Measurements from ENCODE around the gene INPP4B. TPM values are rescaled to one million over a fixed set of nuclear protein-coding genes. Genes with fewer than 3 reads are reported as not detected.

INPP4B gene
- total RNA-seq, 1 donor from 2014 or later = 32.7 TPM

- DNase-seq (ENCODE audit: low spot score in 2 of 2) = no peak
- H3K4me3 ChIP-seq = no peak overlapping the region
- H3K27ac ChIP-seq = no peak overlapping the region
- H3K4me1 ChIP-seq = no peaks in the 10 kb centered on the region
- H3K36me3 ChIP-seq = no peaks in the 10 kb centered on the region
- H3K27me3 ChIP-seq = no peaks in the 10 kb centered on the region
- no peak for TF ChIP-seq CTCF (IDR thresholded peaks at IDR 0.05)
- H3K9me3 ChIP-seq = peaks cover 0 to 11% of the 10 kb centered on the region in 2 donors
- intact Hi-C loops (cut with DNase I) = no loop called here
Observed at GRCh38 chr4:142242156-142242555, 603.9 kb downstream of the INPP4B start.

- H3K36me3 ChIP-seq = peaks cover 0 to 5% of the 10 kb centered on the region in 2 donors
- H3K4me1 ChIP-seq = no peaks in the 10 kb centered on the region
- H3K27ac ChIP-seq = no peak overlapping the region
- no peaks in the 10 kb centered on the region for H3K27me3 ChIP-seq
- intact Hi-C loops (cut with DNase I) = no loop called here
- H3K4me3 ChIP-seq = no peak overlapping the region
- TF ChIP-seq CTCF (IDR thresholded peaks at IDR 0.05) = no peak
- no peak for DNase-seq (ENCODE audit: low spot score in 2 of 2)
- no peaks in the 10 kb centered on the region for H3K9me3 ChIP-seq
Observed at GRCh38 chr4:142238589-142238988, 607.5 kb downstream of the INPP4B start.

GRCh38 chr4:142236268-142236667 lies 609.8 kb downstream of the INPP4B start:
- Histone ChIP-seq H3K36me3 (peaks cover 0 to 5% of the 10 kb centered on the region in 2 donors), H3K9me3 (no peaks in the 10 kb centered on the region), H3K4me3 (no peak overlapping the region), H3K27me3 (no peaks in the 10 kb centered on the region), H3K4me1 (no peaks in the 10 kb centered on the region), H3K27ac (no peak overlapping the region)
- no peak for TF ChIP-seq CTCF (IDR thresholded peaks at IDR 0.05)
- no peak for DNase-seq (ENCODE audit: low spot score in 2 of 2)
- intact Hi-C loops (cut with DNase I) = no loop called here

- no peak overlapping the region for H3K4me3 ChIP-seq
- H3K9me3 ChIP-seq = no peaks in the 10 kb centered on the region
- no peak overlapping the region for H3K27ac ChIP-seq
- H3K4me1 ChIP-seq = no peaks in the 10 kb centered on the region
- DNase-seq (ENCODE audit: low spot score in 2 of 2) = no peak
- intact Hi-C loops (cut with DNase I) = no loop called here
- H3K36me3 ChIP-seq = peaks cover 0 to 1% of the 10 kb centered on the region in 2 donors
- no peak for TF ChIP-seq CTCF (IDR thresholded peaks at IDR 0.05)
- no peaks in the 10 kb centered on the region for H3K27me3 ChIP-seq
Observed at GRCh38 chr4:142231787-142232186, 614.3 kb downstream of the INPP4B start.

- H3K4me1 ChIP-seq = no peaks in the 10 kb centered on the region
- H3K36me3 ChIP-seq = no peaks in the 10 kb centered on the region
- no peak overlapping the region for H3K4me3 ChIP-seq
- intact Hi-C loops (cut with DNase I) = no loop called here
- no peaks in the 10 kb centered on the region for H3K27me3 ChIP-seq
- no peak overlapping the region for H3K27ac ChIP-seq
- no peaks in the 10 kb centered on the region for H3K9me3 ChIP-seq
- no peak for TF ChIP-seq CTCF (IDR thresholded peaks at IDR 0.05)
- no peak for DNase-seq (ENCODE audit: low spot score in 2 of 2)
Observed at GRCh38 chr4:142230991-142231390, 615.1 kb downstream of the INPP4B start.

- no peaks in the 10 kb centered on the region for H3K27me3 ChIP-seq
- no peak overlapping the region for H3K27ac ChIP-seq
- H3K4me3 ChIP-seq = no peak overlapping the region
- DNase-seq (ENCODE audit: low spot score in 2 of 2) = no peak
- intact Hi-C loops (cut with DNase I) = no loop called here
- TF ChIP-seq CTCF (IDR thresholded peaks at IDR 0.05) = no peak
- H3K9me3 ChIP-seq = no peaks in the 10 kb centered on the region
- H3K4me1 ChIP-seq = no peaks in the 10 kb centered on the region
- no peaks in the 10 kb centered on the region for H3K36me3 ChIP-seq
Observed at GRCh38 chr4:142226014-142226413, 620.1 kb downstream of the INPP4B start.

Measured in ascending aorta (tissue), 2 donors.